M059J (cell line): ENCODE measurements around the gene PARD6G. TPM values are rescaled to one million over a fixed set of nuclear protein-coding genes. Genes with fewer than 3 reads are reported as not detected.

ENCODE experiments used
- DNase-seq: peaks from one replicate; pipeline ENCODE4 v3.0.0-alpha.2; 2012; ENCODE audit warnings: low read depth
- total RNA-seq: library from RNA; depleted of rRNA; stranded (reverse); fragments of >200 nt; shearing (Covaris generic); gene quantifications from 2 replicates; pipeline ENCODE4 v1.2.3, GENCODE V29; 2014

PARD6G gene
- total RNA-seq, 1 experiment from 2014 or later, result 1.3 TPM

DNA sequence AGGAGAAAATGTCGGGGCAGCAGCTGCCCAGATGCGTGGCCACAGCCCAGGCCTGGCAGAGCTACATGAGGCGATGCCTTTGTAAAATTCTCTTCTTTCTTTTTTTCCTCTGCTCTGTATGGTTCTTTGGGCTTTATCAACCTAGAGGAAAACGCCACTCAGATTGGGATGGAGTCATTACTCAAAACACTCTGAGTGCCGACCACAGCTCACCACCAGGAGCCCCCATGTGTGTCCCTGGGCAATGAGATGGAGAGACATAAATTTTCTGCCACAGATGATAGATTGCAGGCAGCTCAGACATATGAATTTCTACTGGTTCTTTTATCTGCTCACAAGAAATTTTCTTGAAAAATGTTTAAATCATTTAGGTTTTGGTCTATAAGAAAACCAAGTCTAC, 56.0 kb downstream of the PARD6G start:
- no peak for DNase-seq

DNA sequence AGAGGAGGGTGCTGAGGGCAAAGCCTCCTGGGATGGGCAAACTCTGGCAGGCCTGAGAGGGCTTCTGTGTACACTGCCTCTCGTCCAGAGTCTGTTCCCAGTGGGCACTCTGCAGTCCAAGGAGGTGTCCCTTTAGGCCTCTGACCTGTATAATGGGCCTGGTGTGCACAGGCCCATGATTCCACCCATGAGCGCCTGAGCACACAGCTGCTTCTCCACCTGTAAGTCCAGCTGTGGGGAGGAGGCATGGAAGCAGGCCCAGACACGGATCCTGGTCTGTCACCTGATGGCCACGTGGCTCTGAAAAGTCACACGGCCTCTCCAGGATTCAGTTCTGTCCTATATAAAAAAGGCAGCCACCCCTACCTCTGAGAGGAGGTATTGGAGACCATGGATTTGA, 57.0 kb downstream of the PARD6G start:
- no peak for DNase-seq

DNA sequence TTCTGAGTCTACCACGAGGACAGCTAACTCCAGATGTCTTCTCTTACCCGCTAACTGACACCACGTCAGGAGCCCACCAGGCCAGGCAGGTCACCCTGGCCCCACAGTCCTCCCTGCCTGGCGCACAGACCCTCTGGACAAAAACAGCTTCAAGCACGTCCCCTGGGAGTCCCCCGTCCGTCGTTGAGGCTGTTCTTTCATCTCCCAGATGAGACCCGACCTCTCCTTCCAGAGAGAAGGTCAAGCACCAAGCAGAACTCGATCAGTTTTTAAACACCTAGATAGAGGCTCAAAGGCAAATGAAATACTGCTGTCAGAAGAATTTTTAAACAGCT, 57.8 kb downstream of the PARD6G start:
- DNase-seq, result no peak

DNA sequence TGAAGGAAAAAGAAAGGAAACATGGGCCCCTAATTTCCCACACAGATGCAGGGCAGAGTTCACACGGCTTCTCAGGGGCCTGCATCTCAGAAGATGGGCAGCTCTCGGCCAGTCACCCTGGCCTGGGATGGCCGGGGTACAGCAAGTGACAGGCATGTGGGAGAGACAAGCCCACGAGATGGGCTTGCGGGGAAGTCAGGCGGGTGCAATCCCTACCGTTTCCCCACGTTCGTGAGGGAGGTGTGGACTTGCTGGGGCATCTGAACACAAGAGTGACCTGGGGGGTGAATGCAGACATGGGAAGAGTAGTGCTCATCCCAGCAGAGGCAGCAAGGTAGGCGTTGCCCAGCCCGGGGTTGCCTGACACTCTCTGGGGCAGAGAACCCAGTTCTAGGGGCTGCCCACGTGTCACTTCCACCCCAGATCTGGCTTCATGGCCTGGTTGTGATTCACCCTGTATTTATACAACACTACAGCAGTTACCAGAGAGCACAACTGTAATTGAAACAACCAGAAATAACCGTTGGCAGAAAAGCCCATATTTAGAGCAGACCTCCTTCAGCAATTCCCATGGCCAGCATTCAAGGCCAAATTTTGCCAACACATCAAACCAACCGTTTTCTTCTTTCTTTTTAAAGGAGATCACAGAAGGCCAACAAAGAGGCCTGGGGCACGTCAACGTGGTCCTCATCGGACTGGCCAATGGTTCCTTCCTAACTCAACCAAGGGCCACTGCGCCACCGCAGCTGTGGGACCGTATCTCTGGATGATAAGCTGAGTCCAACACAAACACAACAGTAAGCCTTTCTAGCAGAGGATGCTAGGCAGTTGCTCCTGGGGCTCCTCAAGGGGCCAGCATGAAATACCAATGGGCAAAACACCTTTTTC, 58.4 kb downstream of the PARD6G start:
- DNase-seq, result no peak

DNA sequence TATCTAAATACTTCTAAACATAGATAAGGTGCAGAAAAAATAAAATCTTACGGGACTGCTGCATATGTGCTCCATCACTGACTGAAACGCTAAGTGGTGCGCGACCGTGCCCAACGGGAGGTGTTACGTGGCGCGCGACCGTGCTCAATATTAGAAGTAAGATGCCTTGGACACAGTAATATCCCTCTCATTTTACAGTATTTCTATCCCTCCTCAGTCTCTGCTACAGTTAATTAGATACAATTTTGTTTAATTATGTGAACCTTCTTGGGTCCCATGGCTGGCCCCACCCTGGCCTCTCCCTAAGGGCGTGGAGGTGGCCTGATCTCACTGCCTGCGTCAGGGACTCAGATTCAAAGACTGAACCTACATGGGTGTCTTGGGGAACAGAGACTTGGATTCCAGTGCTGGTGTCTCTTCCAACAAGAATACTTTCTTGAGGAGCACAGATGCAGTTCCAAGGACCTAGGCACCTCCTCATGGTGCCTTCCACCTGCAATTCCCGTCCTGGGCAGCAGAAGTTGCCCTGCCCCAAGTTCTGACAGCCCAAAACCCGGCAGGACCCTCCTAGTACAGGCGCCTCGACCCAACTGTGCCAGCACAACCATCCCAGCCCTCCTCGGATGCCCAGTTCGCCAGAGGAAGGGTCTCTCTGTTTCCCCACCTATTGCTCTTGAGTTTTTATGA, 59.2 kb downstream of the PARD6G start:
- DNase-seq, result no peak

DNA sequence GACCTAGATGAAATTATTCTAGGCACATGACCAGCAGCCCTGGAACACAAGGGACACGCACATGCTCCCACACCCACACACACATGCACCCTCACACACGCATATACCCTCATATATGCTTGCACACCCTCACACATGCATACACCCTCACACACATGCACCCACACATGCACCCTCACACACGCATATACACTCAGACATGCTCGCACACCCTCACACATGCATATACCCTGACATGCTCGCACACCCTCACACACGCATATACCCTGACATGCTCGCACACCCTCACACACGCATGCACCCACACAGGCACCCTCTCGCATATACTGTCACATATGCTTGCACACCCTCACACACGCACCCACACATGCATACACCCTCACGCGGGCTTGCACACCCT, 61.8 kb downstream of the PARD6G start:
- DNase-seq, result no peak

DNA sequence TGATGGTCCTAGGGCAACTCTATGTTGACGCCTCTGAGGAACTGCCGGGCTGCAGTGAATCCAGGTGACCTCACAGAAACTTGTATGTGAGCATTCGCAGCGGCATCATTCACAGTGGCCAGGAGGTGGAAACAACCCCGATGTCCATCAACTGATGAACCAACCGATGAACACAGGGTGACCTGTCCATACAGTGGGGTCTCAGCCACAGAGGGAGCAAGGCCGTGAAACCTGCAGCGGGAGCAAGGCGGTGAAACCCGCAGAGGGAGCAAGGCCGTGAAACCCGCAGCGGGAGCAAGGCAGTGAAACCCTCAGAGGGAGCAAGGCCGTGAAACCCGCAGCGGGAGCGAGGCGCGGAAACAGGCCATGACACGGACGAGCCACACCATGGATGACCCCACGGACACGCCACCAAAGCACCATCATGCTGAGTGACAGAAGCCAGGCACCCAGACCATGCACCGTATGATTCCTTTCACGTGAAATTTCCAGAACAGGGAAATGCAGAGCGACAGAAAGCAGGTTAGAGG, 63.0 kb downstream of the PARD6G start:
- DNase-seq, result no peak

DNA sequence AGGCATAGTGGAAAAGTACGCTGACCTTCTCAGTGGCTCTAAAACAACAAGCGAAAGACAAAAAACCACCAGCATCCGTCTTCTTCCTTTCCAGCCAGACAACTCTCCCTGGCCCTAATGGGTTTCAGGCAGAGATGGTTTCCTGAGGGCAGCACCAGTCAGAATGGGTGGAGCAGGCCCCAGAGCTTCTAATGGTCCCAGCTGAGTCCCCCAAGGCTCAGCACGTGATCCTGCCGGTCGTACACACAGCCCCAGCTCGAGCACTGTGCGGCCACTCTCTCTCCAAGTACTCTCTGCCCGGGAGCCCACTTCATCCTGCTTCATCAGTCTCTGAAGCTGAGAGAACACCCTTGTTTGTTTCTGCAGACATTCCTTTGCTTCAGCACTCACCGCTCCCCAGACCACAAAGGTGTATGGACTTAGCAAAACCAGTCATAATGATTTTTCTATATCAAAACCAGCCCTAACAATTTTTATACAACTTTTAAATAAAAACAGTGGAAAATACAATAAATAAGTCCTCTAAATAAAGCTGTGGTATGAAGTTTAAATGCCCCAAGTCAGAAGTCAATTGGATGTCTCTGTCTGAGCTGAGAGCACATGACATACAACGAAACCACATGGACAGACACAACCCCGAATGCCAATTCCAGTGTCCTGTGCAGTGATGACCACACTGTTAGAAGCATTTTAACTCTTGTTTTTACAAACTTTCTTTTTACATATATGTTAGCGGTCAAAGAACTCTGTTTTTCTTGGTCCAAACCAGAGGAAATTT, 63.9 kb downstream of the PARD6G start:
- DNase-seq, result no peak

DNA sequence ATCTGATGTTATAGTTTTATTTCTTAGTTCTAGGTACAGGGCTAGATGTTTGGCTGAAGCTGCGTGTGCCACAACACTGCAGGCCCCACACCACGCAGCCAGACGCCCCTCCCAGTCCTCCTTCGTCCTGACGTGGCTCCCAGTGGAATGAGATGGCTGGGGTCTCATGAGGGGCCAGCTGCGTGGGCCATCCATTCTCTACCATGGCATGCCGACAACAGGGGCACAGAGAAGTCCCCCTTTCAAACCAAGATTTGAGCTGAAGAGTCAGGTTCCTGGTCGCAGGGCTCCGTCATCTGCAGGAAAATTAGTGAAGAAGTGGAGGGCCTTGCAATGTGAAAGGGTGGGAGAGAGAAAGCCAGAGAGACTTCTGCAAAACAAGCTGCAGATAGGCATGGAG, 64.5 kb downstream of the PARD6G start:
- no peak for DNase-seq

DNA sequence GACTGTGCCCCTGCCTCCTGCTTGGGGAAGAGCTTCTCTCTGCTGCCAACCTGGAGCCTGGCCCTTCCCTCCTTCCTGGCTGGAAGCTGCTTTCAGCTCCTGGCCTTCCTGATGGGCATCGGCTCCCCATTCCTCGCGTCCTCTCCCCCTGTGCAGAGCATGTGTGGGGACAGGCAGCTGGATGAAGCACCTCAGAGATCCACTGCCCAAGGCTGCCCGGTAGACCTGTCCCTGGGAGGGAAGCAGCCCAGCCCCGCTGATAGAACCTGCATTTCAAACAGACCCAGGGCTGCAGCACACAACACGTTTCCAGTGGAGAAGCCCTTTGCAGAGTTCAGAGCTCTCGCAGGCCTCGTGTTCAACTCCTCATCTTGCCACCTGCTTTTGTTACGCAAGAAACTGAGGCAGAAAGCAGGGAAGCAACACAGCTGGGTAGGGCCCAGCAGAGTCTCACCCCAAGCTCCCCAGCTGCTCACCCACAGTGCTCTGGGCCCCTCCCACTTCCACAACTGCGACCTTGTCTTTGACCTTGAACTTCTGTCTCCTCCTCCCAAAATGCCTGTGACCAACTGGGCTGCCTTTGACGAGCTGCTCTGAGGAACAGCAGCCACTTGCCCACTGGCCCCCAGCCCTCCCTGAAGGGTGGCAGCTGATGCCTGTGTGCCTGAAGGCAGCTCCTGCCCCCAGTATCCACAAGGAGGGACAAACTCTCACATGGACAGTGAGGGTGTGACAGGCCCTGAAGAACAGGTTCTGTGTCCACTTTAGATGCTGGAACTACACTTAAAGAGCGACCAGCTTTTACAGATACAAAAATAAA, 65.5 kb downstream of the PARD6G start:
- no peak for DNase-seq

DNA sequence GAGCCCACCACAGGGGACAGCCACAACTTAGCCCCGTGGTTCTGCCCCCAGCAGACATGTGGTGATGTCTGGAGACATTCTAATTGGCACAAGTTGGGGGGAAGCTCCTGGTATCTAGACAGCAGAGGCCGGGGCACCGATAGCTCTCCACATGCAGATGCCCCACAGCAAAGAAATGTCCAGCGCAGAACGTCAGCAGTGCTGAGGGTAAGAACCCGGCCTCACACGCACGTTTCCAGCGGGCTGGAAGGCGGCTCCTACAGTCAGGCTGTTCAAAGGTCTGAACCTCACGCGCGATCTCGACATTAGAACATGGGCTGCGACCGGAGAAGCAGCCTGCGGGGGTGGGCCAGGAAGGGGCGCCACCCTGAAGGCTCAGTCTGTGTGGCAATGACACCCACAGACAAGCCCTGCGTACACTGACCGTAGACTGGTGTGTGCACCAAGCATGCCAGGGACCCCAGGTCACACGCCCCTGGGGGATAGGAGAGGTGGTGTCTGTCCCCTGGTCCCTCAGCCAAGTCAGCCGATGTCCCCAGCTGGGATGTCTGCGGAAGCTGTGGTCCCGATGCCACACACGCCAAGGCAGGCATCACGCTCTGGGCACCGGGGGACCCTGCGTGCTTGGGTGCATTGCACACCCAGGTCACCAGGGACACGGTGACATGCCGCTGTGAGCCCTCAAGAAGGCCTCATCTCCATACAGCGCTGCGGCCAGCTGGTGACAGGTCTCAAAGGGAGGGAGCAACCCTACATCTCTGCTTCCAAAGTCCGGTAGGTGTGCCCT, 66.3 kb downstream of the PARD6G start:
- no peak for DNase-seq

DNA sequence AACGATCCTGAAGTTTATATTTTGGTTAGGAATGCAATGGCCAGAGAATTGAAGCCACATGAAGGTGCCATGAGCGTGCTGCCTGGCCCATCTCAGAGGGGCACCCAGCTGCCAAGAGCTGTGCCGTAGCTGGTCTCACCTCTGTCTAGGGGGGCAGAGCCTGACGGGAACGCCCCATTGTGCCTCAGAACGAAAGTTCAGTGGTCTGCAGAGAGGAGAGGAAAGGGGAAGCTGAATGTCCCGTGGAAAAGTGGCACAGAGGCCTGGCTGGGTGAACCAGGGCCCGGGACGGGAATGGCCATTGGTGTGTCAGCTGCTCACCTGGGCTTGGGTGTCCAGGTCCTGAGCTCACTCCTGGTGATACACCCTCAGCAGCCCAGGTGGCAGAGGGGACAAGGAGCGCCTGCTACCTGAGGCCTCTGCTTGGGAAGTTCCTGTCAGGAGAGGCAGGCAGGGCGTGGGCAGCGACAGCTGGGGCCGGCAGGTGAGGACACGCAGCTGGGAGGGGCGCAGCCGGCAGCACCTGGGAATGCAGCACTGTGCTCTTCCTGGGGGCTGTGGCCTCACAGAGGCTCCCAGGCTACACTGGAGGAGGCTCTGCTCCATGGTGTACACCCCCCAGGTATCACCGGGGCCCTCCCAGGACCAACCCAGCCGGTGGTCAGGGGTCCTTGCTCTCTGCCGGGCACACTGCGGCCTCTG, 67.3 kb downstream of the PARD6G start:
- no peak for DNase-seq

DNA sequence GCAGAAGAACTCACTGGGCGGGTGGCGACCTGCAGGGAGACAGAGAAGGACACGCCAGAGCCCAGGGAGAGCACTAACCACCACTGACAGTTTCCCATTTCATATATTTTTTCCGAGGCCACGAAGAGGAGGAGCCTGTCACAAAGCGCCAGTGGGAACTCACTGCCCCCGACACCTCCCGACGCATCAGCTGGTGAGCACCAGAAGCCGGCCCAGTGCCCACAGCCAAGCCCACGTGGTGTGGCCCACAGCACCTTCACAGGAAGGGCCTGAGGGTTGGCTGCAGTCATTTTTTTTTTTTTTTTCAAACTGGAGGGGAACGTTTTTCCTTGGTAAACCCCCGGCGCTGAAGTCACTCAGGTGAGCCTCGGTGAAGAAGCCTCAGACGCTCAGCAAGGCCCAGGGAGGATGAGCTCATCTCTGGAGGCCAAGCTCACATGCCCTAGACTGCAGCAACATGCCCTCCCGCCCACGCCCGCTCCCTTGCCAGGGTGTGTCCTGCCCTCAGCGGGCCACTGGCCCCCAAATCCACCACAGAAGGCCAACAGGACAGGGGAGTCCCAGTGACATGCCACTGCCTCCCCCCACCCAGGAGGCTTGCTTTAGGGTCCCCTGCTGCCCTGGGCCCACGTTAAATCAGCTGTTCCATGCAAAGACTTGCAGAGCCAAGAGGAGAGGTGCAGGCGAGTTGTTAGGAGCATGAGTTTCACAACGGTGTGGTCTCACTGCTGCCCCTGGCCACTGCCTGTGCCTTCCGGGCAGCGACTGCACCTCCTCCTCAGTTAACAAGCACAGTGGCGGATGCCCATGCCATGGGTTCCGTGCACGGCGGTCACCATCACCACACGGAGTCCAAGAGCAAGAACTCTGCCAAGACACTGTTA, 68.1 kb downstream of the PARD6G start:
- no peak for DNase-seq

DNA sequence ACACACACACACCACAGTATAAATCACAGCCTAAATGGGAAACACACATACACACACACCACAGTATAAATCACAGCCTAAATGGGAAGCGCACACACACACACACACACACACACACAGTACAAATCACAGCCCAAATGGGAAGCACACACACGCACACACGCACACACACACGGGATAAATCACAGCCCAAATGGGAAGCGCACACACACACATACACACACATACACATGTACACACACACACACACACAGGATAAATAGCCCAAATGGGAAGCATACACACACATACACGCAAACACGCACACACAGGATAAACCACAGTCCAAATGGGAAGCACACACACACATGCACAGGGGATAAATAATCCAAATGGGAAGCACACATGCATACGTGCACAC, 70.2 kb downstream of the PARD6G start:
- DNase-seq, result no peak

DNA sequence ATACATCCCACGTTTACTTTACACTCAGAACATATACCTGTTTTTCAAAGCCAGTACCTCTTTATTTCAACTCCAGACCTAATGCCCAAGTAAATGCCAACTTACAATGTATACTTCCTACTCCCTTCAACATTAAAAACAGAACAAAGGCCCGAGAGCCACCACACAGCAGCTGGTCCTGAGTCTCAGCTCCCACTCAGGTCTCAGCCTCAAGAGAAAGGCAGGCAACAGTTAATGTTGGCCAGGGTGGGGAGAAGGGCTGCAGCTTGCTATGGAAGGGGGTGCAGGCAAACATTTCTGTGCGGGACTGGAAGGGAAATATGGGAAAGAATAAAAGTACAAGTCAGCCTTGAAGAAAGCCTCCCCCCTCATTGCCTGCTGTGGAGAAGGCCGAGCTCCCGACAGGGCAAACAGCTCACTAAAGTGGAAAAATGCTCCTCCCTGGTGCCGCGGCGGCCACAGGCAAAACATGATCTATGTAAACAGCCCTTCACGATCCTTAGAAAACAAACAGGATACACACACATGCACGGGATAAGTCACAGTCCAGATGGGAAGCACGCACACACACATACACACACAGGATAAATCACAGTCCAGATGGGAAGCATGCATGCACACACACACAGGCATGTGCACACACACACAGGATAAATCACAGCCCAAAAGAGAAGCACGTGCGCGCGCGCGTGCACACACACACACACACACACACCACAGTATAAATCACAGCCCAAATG, 70.8 kb downstream of the PARD6G start:
- no peak for DNase-seq

DNA sequence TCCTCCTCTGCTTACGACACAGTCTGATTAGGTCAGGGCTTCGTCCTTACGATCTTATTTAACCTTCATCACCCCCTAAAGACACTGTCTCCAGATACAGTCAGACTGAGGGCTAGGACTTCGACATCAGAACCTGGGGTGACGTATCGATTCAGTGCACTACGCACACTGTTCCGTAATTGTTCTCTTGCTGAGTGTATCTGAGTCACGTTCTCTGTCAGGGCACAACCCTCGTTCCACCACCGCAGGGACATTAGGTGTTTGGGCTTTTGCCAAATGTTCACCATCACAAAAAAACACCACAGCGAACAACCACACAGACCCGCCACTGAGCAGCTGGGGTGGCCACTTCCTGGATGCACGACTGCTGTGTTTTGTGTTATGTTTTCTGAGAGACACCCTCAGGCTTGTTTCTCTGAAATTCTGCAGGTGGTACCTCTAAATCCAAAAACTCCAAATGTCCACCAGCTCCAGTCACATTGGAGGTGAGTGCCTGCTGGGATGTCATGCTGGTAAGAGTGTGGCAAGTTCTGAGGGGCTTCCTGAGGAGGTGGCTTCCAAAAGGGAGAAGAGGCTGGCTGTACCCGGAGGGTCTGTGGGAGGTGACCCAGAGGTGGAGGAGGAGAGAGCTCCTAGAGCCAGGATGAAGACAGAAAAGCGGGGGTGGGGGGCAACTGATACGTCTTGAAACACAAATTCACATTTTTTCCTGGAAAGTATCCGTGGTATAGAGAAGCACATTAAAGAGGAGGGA, 71.7 kb downstream of the PARD6G start:
- no peak for DNase-seq

DNA sequence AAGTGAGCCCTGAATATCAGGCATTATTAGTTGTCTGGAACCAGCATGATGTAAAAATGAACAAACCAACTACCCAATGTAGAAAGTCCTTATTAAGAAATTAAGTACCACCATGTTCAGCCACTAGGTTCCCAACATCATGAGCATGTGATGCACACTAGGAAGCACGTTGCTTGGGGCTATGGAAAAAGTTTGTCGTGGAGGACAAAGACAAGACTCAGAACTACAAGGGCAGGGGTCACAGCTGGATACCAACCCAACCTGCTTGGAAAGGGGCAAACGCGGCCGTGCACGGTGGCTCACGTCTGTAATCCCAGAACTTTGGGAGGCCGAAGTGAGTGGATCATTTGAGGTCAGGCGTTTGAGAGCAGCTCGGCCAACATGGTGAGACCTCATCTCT, 74.3 kb downstream of the PARD6G start:
- no peak for DNase-seq

DNA sequence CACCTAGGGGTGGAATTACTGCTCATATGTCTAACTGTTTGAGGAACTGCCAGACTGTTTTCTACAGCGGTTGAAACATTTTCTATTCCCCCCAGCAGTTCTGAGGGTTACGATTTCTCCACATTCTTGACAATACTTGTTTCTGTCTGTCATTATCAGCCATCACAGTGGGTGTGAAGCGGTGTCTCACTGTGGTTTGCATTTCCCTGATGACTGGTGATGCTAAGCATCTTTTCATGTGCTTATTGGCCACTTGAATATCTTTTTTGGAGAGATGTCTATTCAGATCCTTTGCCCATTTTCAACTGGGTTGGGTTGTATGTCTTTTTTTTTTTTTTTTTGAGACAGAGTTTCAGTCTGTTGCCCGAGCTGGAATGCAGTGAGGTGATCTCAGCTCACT, 75.3 kb downstream of the PARD6G start:
- no peak for DNase-seq
